Activated T-cell treated with anti-CD3 and anti-CD28 coated beads, Interleukin-2, amount 50 U/mL, for 24 hours (primary cell): Measurements from ENCODE around the gene ZNF485.
A peak's percentile ranks its signal among the peaks of the same experiment; 100 is the strongest.
"Not testable (repeated sequence)": the region's sequence is repeated elsewhere in the genome, so short reads cannot be mapped to it uniquely, and the experiment has no call there.

ENCODE experiments used
- DNase-seq: peaks from one replicate; pipeline ENCODE4 v3.0.0-alpha.2; 2020
- H3K27ac Mint-ChIP-seq: 2 replicates; pipeline ENCODE4 v1.8.0; 2020; ENCODE audit warnings: mild to moderate bottlenecking, mixed read lengths
- H3K27me3 Mint-ChIP-seq: 2 replicates; pipeline ENCODE4 v1.8.0; 2020; ENCODE audit warnings: mixed read lengths
- H3K36me3 Mint-ChIP-seq: 2 replicates; pipeline ENCODE4 v1.8.0; 2020; ENCODE audit warnings: low read depth, mixed read lengths
- H3K4me1 Mint-ChIP-seq: 2 replicates; pipeline ENCODE4 v1.8.0; 2020; ENCODE audit warnings: low read depth, mixed read lengths
- H3K4me3 Mint-ChIP-seq: 2 replicates; pipeline ENCODE4 v1.8.0; 2020; ENCODE audit warnings: mild to moderate bottlenecking, moderate library complexity, mixed read lengths
- H3K9me3 Mint-ChIP-seq: 2 replicates; pipeline ENCODE4 v1.8.0; 2020; ENCODE audit warnings: mixed read lengths

ZNF485 gene

GRCh38 chr10:43628956-43629355 lies 22.7 kb downstream of the ZNF485 start:
- H3K27me3 Mint-ChIP-seq: no peaks in the 10 kb centered on the region
- no peak for DNase-seq
- H3K4me3 Mint-ChIP-seq: no peak overlapping the region
- H3K27ac Mint-ChIP-seq: no peak overlapping the region
- peaks cover 10% of the 10 kb centered on the region for H3K9me3 Mint-ChIP-seq
- no peaks in the 10 kb centered on the region for H3K36me3 Mint-ChIP-seq
- no peaks in the 10 kb centered on the region for H3K4me1 Mint-ChIP-seq

GRCh38 chr10:43635816-43636215 lies 29.6 kb downstream of the ZNF485 start:
- peaks cover 57% of the 10 kb centered on the region for H3K9me3 Mint-ChIP-seq
- not testable (repeated sequence) for H3K4me3 Mint-ChIP-seq, H3K4me1 Mint-ChIP-seq

GRCh38 chr10:43640603-43641002 lies 34.4 kb downstream of the ZNF485 start:
- H3K4me1 Mint-ChIP-seq: no peaks in the 10 kb centered on the region
- no peaks in the 10 kb centered on the region for H3K27me3 Mint-ChIP-seq
- H3K27ac Mint-ChIP-seq: no peak overlapping the region
- H3K9me3 Mint-ChIP-seq: peaks cover 69% of the 10 kb centered on the region
- no peak for DNase-seq
- peaks cover 44% of the 10 kb centered on the region for H3K36me3 Mint-ChIP-seq
- no peak overlapping the region for H3K4me3 Mint-ChIP-seq

More at GRCh38 chr10:43635816-43636215, 29.6 kb downstream of the ZNF485 start:
- not testable (repeated sequence) for H3K36me3 Mint-ChIP-seq, DNase-seq, H3K27me3 Mint-ChIP-seq, H3K27ac Mint-ChIP-seq

- H3K27ac Mint-ChIP-seq: no peak overlapping the region
- H3K36me3 Mint-ChIP-seq: peaks cover 72% of the 10 kb centered on the region
- DNase-seq: no peak
- H3K27me3 Mint-ChIP-seq: no peaks in the 10 kb centered on the region
- peaks cover 55% of the 10 kb centered on the region for H3K9me3 Mint-ChIP-seq
- H3K4me1 Mint-ChIP-seq: peaks cover 16% of the 10 kb centered on the region
- no peak overlapping the region for H3K4me3 Mint-ChIP-seq
Observed at GRCh38 chr10:43644252-43644651, 38.0 kb downstream of the ZNF485 start.

GRCh38 chr10:43645866-43646265 lies 39.6 kb downstream of the ZNF485 start:
- no peak overlapping the region for H3K27ac Mint-ChIP-seq
- no peak overlapping the region for H3K4me3 Mint-ChIP-seq
- H3K27me3 Mint-ChIP-seq: no peaks in the 10 kb centered on the region
- H3K9me3 Mint-ChIP-seq: peaks cover 49% of the 10 kb centered on the region
- no peak for DNase-seq
- H3K4me1 Mint-ChIP-seq: peaks cover 19% of the 10 kb centered on the region
- peaks cover 72% of the 10 kb centered on the region for H3K36me3 Mint-ChIP-seq

- H3K27ac Mint-ChIP-seq: peak overlapping the region; percentile 93
- no peak for DNase-seq
- H3K36me3 Mint-ChIP-seq: peaks cover 58% of the 10 kb centered on the region
- peaks cover 37% of the 10 kb centered on the region for H3K9me3 Mint-ChIP-seq
- peaks cover 19% of the 10 kb centered on the region for H3K4me1 Mint-ChIP-seq
- H3K4me3 Mint-ChIP-seq: peak overlapping the region; percentile 84
- H3K27me3 Mint-ChIP-seq: no peaks in the 10 kb centered on the region
Observed at GRCh38 chr10:43647576-43647975, 41.3 kb downstream of the ZNF485 start.

GRCh38 chr10:43648095-43648397 lies 41.8 kb downstream of the ZNF485 start:
- Mint-ChIP-seq H3K27me3 (no peaks in the 10 kb centered on the region), H3K9me3 (peaks cover 33% of the 10 kb centered on the region), H3K36me3 (peaks cover 54% of the 10 kb centered on the region), H3K27ac (peak overlapping the region; percentile 93), H3K4me3 (peak overlapping the region; percentile 84), H3K4me1 (peaks cover 19% of the 10 kb centered on the region)
- DNase-seq: no peak

- Mint-ChIP-seq H3K4me1 (peaks cover 19% of the 10 kb centered on the region), H3K27me3 (no peaks in the 10 kb centered on the region), H3K36me3 (peaks cover 48% of the 10 kb centered on the region), H3K27ac (peak within 1 kb of the TSS; percentile 93), H3K9me3 (peaks cover 29% of the 10 kb centered on the region), H3K4me3 (peak within 1 kb of the TSS; percentile 84)
- peak; percentile 88 for DNase-seq
Observed at GRCh38 chr10:43648398-43649184, 42.4 kb downstream of the ZNF485 start, which contains the start of gene ZNF32. TSS of gene ZNF32 (minus strand) at chr10:43648881. CDS start at chr10:43646133, 2,748 bp downstream.

GRCh38 chr10:43649185-43649523 lies 42.9 kb downstream of the ZNF485 start:
- H3K4me1 Mint-ChIP-seq: peaks cover 19% of the 10 kb centered on the region
- H3K4me3 Mint-ChIP-seq: peak overlapping the region; percentile 84
- no peak for DNase-seq
- H3K27me3 Mint-ChIP-seq: no peaks in the 10 kb centered on the region
- H3K27ac Mint-ChIP-seq: peak overlapping the region; percentile 88
- H3K9me3 Mint-ChIP-seq: peaks cover 27% of the 10 kb centered on the region
- peaks cover 42% of the 10 kb centered on the region for H3K36me3 Mint-ChIP-seq

- Mint-ChIP-seq H3K4me1 (peaks cover 8% of the 10 kb centered on the region), H3K36me3 (peaks cover 4% of the 10 kb centered on the region), H3K9me3 (no peaks in the 10 kb centered on the region), H3K27me3 (peaks cover 8% of the 10 kb centered on the region), H3K4me3 (no peak overlapping the region), H3K27ac (no peak overlapping the region)
- no peak for DNase-seq
Observed at GRCh38 chr10:43653746-43654145, 47.5 kb downstream of the ZNF485 start.

GRCh38 chr10:43655311-43655710 lies 49.1 kb downstream of the ZNF485 start:
- H3K4me3 Mint-ChIP-seq: no peak overlapping the region
- no peaks in the 10 kb centered on the region for H3K4me1 Mint-ChIP-seq
- DNase-seq: no peak
- H3K9me3 Mint-ChIP-seq: no peaks in the 10 kb centered on the region
- H3K27me3 Mint-ChIP-seq: peaks cover 15% of the 10 kb centered on the region
- H3K27ac Mint-ChIP-seq: no peak overlapping the region
- H3K36me3 Mint-ChIP-seq: no peaks in the 10 kb centered on the region

- Mint-ChIP-seq H3K27me3 (peaks cover 17% of the 10 kb centered on the region), H3K4me3 (no peak overlapping the region), H3K4me1 (no peaks in the 10 kb centered on the region), H3K36me3 (no peaks in the 10 kb centered on the region), H3K9me3 (no peaks in the 10 kb centered on the region), H3K27ac (no peak overlapping the region)
- no peak for DNase-seq
Observed at GRCh38 chr10:43658227-43658626, 52.0 kb downstream of the ZNF485 start.

GRCh38 chr10:43665054-43665453 lies 58.8 kb downstream of the ZNF485 start:
- H3K9me3 Mint-ChIP-seq: no peaks in the 10 kb centered on the region
- H3K27ac Mint-ChIP-seq: no peak overlapping the region
- peaks cover 4% of the 10 kb centered on the region for H3K4me1 Mint-ChIP-seq
- no peak overlapping the region for H3K4me3 Mint-ChIP-seq
- no peaks in the 10 kb centered on the region for H3K36me3 Mint-ChIP-seq
- peaks cover 34% of the 10 kb centered on the region for H3K27me3 Mint-ChIP-seq
- no peak for DNase-seq

GRCh38 chr10:43666552-43666951 lies 60.3 kb downstream of the ZNF485 start:
- Mint-ChIP-seq H3K27me3 (peaks cover 42% of the 10 kb centered on the region), H3K4me1 (peaks cover 5% of the 10 kb centered on the region), H3K36me3 (no peaks in the 10 kb centered on the region), H3K4me3 (no peak overlapping the region), H3K27ac (no peak overlapping the region), H3K9me3 (no peaks in the 10 kb centered on the region)
- DNase-seq: no peak

GRCh38 chr10:43667317-43667731 lies 61.1 kb downstream of the ZNF485 start:
- H3K27me3 Mint-ChIP-seq: peaks cover 45% of the 10 kb centered on the region
- H3K9me3 Mint-ChIP-seq: no peaks in the 10 kb centered on the region
- H3K27ac Mint-ChIP-seq: no peak overlapping the region
- H3K4me1 Mint-ChIP-seq: peaks cover 5% of the 10 kb centered on the region
- no peaks in the 10 kb centered on the region for H3K36me3 Mint-ChIP-seq
- DNase-seq: no peak
- no peak overlapping the region for H3K4me3 Mint-ChIP-seq
